Measurements from ENCODE around the gene DDX31. TPM values are rescaled to one million over a fixed set of nuclear protein-coding genes. Genes with fewer than 3 reads are reported as not detected.
A peak's percentile ranks its signal among the peaks of the same experiment; 100 is the strongest.
"Not testable (repeated sequence)": the region's sequence is repeated elsewhere in the genome, so short reads cannot be mapped to it uniquely, and the experiment has no call there.

The DDX31 gene
- 23.0 and 28.8 TPM in 2 replicates for total RNA-seq (2014; rRNA removed; shearing (Covaris generic))
- total RNA-seq (2022) = 24.1 and 28.3 TPM in 2 replicates
- Bru-seq, nascent RNA = percentile 83 among the genes with signal in this experiment
- percentile 77 among the genes with signal in this experiment for BruChase-seq, experiment 1, labeled RNA remaining after a 6-hour chase
- percentile 79 among the genes with signal in this experiment for BruChase-seq, experiment 2, labeled RNA remaining after a 2-hour chase
- long read RNA-seq, full-length matches to known transcripts = 16 of 25 reads
- long read RNA-seq, partial matches to known transcripts = 1 of 25 reads
- long read RNA-seq, other reads (novel, unspliced or antisense) = 8 of 25 reads

- no TSS peak for BruUV-seq (replicated peaks)
- Histone ChIP-seq H3K27ac (ENCODE audit: low read depth, low read length, poor library complexity, severe bottlenecking) (peak within 1 kb of the TSS; percentile 72), H3K9me2 (ENCODE audit: insufficient read depth, low read length) (no peaks in the 10 kb centered on the region), H3K9me3 (ENCODE audit: low read length) (no peaks in the 10 kb centered on the region; the same call in 1 of the 2 replicates), H3K4me1 (ENCODE audit: insufficient read depth, low read length, poor library complexity, severe bottlenecking) (peaks cover 34% of the 10 kb centered on the region), H2AFZ (ENCODE audit: low read length) (peak within 1 kb of the TSS; percentile 71), H3K4me3 (ENCODE audit: low read depth, low read length, poor library complexity, severe bottlenecking) (peak within 1 kb of the TSS; percentile 96), H4K20me1 (ENCODE audit: insufficient read depth, low read length) (peaks cover 31% of the 10 kb centered on the region), H3K4me2 (ENCODE audit: low read length) (peak within 1 kb of the TSS; percentile 83), H3K36me3 (ENCODE audit: insufficient read depth, low read length) (peaks cover 50% of the 10 kb centered on the region), H3K79me2 (ENCODE audit: insufficient read depth, low read depth, low read length) (peaks cover 91% of the 10 kb centered on the region)
- DNase-seq (ENCODE audit: low spot score) = peak; percentile 91
- TF ChIP-seq, protein P1, sequence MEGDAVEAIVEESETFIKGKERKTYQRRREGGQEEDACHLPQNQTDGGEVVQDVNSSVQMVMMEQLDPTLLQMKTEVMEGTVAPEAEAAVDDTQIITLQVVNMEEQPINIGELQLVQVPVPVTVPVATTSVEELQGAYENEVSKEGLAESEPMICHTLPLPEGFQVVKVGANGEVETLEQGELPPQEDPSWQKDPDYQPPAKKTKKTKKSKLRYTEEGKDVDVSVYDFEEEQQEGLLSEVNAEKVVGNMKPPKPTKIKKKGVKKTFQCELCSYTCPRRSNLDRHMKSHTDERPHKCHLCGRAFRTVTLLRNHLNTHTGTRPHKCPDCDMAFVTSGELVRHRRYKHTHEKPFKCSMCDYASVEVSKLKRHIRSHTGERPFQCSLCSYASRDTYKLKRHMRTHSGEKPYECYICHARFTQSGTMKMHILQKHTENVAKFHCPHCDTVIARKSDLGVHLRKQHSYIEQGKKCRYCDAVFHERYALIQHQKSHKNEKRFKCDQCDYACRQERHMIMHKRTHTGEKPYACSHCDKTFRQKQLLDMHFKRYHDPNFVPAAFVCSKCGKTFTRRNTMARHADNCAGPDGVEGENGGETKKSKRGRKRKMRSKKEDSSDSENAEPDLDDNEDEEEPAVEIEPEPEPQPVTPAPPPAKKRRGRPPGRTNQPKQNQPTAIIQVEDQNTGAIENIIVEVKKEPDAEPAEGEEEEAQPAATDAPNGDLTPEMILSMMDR (conservative IDR thresholded peaks at IDR 0.05; ENCODE audit: low read length) = 0 out of 2 replicates have a peak, but pooled peaks have one; percentile 30
- no peak for TF ChIP-seq EZH2phosphoT487 (IDR thresholded peaks at IDR 0.05; ENCODE audit: borderline replicate concordance, low read depth, low read length)
- CTCF ChIA-PET (ENCODE audit: unreplicated experiment) = no interaction called here
- POLR2A ChIA-PET = interaction anchor here (0.5 to 2.5 kb wide), 6 partner anchors 9 to 361 kb away, joined by 3 to 6 read pairs (median 4); partner anchors contain the start of gene GTF3C5
- intact Hi-C loops (cut with micrococcal nuclease; ENCODE audit: unreplicated experiment) = no loop called here
Observed at GRCh38 chr9:132669698-132670456, at the start of gene DDX31. TSS of gene DDX31 (minus strand) at chr9:132669983. CDS start at chr9:132669934, 49 bp downstream.

- DNase-seq (ENCODE audit: low spot score); H4K20me1 ChIP-seq (ENCODE audit: insufficient read depth, low read length); POLR2A ChIA-PET; H3K9me3 ChIP-seq (ENCODE audit: low read length); H3K4me1 ChIP-seq (ENCODE audit: insufficient read depth, low read length, poor library complexity, severe bottlenecking); CTCF ChIA-PET (ENCODE audit: unreplicated experiment); H3K79me2 ChIP-seq (ENCODE audit: insufficient read depth, low read depth, low read length); intact Hi-C loops (cut with micrococcal nuclease; ENCODE audit: unreplicated experiment); H3K4me3 ChIP-seq (ENCODE audit: low read depth, low read length, poor library complexity, severe bottlenecking); H3K27ac ChIP-seq (ENCODE audit: low read depth, low read length, poor library complexity, severe bottlenecking); BruUV-seq (replicated peaks); H2AFZ ChIP-seq (ENCODE audit: low read length); H3K36me3 ChIP-seq (ENCODE audit: insufficient read depth, low read length); H3K9me2 ChIP-seq (ENCODE audit: insufficient read depth, low read length); H3K4me2 ChIP-seq (ENCODE audit: low read length): not testable (repeated sequence)
Observed at GRCh38 chr9:132718381-132718928, 48.7 kb upstream of the DDX31 start.

DNA sequence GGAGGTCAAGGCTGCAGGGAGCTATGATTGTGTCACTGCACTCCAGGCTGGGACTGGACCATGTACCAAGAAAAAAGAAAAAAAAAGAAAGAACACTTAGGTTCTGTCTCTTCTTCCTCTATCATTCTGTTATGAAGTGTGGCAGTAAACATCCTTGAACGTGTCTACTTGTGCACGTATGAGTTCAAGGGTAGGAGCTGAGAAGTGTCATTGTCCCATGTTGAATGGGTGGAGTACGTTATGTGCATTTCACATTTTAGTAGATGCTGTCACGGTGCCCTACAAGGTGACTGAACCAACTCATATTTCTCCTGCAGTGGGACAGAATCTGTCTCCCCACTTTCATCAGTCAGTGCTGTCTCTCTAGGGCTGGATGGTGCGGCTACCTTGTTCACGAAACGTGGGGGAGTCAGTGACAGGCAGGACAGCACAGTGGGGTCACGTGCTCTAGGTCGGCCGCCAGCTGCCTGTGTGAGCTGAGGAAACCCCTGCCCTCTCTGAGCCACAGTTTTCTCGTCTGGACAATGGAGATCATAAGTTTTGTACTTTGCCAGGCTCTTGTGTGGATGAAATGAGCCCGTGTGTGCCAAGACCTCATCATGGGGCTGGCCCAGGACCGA lies 47.7 kb upstream of the DDX31 start:
- no peak overlapping the region for H3K4me2 ChIP-seq (ENCODE audit: low read length)
- no peak overlapping the region for H3K4me3 ChIP-seq (ENCODE audit: low read depth, low read length, poor library complexity, severe bottlenecking)
- no peaks in the 10 kb centered on the region for H3K4me1 ChIP-seq (ENCODE audit: insufficient read depth, low read length, poor library complexity, severe bottlenecking)
- ChIA-PET CTCF (ENCODE audit: unreplicated experiment) (no interaction called here), POLR2A (no interaction called here)
- no peaks in the 10 kb centered on the region for H4K20me1 ChIP-seq (ENCODE audit: insufficient read depth, low read length)
- no peaks in the 10 kb centered on the region for H3K9me2 ChIP-seq (ENCODE audit: insufficient read depth, low read length)
- no TSS peak for BruUV-seq (replicated peaks)
- no peak for DNase-seq (ENCODE audit: low spot score)
- H2AFZ ChIP-seq (ENCODE audit: low read length) = no peak overlapping the region
- no peaks in the 10 kb centered on the region for H3K9me3 ChIP-seq (ENCODE audit: low read length)
- H3K79me2 ChIP-seq (ENCODE audit: insufficient read depth, low read depth, low read length) = no peaks in the 10 kb centered on the region
- no peaks in the 10 kb centered on the region for H3K36me3 ChIP-seq (ENCODE audit: insufficient read depth, low read length)
- no peak for TF ChIP-seq EZH2phosphoT487 (IDR thresholded peaks at IDR 0.05; ENCODE audit: borderline replicate concordance, low read depth, low read length)
- TF ChIP-seq, protein P1 (conservative IDR thresholded peaks at IDR 0.05; ENCODE audit: low read length) = no peak
- no peak overlapping the region for H3K27ac ChIP-seq (ENCODE audit: low read depth, low read length, poor library complexity, severe bottlenecking)
- intact Hi-C loops (cut with micrococcal nuclease; ENCODE audit: unreplicated experiment) = no loop called here
